ENCODE results near the gene SEM1. TPM values are rescaled to one million over a fixed set of nuclear protein-coding genes. Genes with fewer than 3 reads are reported as not detected.

Gene SEM1
- total and polyA plus RNA-seq, 2 of the 8 experiments (the other 6 are each of a cell fraction or from before 2014, with no cell fraction given), result 20.8 to 75.3 TPM

DNA sequence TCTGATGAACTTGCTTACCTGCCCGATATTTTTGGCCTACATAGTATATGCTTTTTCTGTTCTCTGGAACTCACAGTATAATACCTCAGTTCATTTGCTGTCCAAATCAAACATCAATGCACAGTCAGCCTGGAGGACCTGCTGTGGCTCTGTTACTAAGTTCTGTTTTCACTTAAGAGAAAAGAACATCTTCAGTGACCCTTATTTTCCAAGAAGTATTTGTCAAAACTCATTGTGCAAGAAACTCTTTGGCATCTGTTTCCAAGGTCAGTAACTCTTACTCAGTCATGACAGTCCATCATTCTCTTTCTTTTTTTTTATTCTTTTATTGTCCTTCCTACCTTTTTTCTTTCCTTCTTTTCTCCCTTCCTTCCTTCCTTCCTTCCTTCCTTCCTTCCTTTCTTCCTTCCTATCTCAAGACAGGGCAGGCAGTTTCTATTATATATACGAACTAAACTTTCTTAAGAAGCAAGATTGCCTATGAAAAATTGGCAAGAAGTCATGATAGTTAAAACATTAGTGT lies 37.8 kb upstream of the SEM1 start:
- H3K79me2 ChIP-seq (ENCODE audit: control insufficient read depth in 1 of 2, insufficient read depth in 2 of 2, low read length in 2 of 2), result no peaks in the 10 kb centered on the region
- H2AFZ ChIP-seq (ENCODE audit: low read length), result no peak overlapping the region
- H3K9me3 ChIP-seq (ENCODE audit: insufficient read depth in 2 of 2, low read depth in 1 of 2, low read length in 1 of 2), result peaks cover 3% of the 10 kb centered on the region in 2 experiments; a peak in 1 of 4 replicates
- no peak overlapping the region for H2BK120ac ChIP-seq (replicated peaks; ENCODE audit: low read depth, low read length)
- ChIA-PET POLR2A (ENCODE audit: partially characterized antibody) (no interaction called here), CTCF (ENCODE audit: partially characterized antibody) (no interaction called here)
- no peak overlapping the region for H3K18ac ChIP-seq (ENCODE audit: extremely low read depth, low read length)
- H3K27me3 ChIP-seq (replicated peaks in 1 of 4; ENCODE audit: control insufficient read depth in 3 of 4, extremely low read depth in 1 of 4, insufficient read depth in 3 of 4, low read length in 3 of 4), result no peaks in the 10 kb centered on the region
- H4K5ac ChIP-seq (ENCODE audit: insufficient read length, low read depth, low read length), result no peak overlapping the region
- H2BK5ac ChIP-seq (ENCODE audit: low read depth, low read length), result no peak overlapping the region
- H2BK20ac ChIP-seq (ENCODE audit: low read length), result no peak overlapping the region
- TF ChIP-seq BCL11A (IDR thresholded peaks at IDR 0.05; ENCODE audit: low read depth in 2 of 2, low read length in 2 of 2), result no peak
- TF ChIP-seq TAF1 (IDR thresholded peaks at IDR 0.05; ENCODE audit: low read depth, low read length), result no peak
- TF ChIP-seq FOSL1 (IDR thresholded peaks at IDR 0.05; ENCODE audit: insufficient read depth, low read depth, low read length), result no peak
- no peak for TF ChIP-seq RXRA (IDR thresholded peaks at IDR 0.05; ENCODE audit: insufficient read depth, low read depth, low read length)
- no peak for TF ChIP-seq KDM4A (IDR thresholded peaks at IDR 0.05; ENCODE audit: low read depth, low read length, severe bottlenecking)
- TF ChIP-seq SIRT6 (IDR thresholded peaks at IDR 0.05; ENCODE audit: low read length), result no peak
- TF ChIP-seq RFX5 (IDR thresholded peaks at IDR 0.05; ENCODE audit: borderline replicate concordance, low read depth, low read length), result no peak
- no peak for TF ChIP-seq EGR1 (IDR thresholded peaks at IDR 0.05; ENCODE audit: borderline replicate concordance, low read depth, low read length)
- TF ChIP-seq EP300 (IDR thresholded peaks at IDR 0.05; ENCODE audit: borderline replicate concordance in 1 of 2, low read depth in 2 of 2, low read length in 2 of 2), result no peak
- TF ChIP-seq CHD1 (IDR thresholded peaks at IDR 0.05; ENCODE audit: low read depth, low read length), result no peak
- no peak for TF ChIP-seq BACH1 (IDR thresholded peaks at IDR 0.05; ENCODE audit: low read length)
- no peak for TF ChIP-seq ZNF274 (IDR thresholded peaks at IDR 0.05; ENCODE audit: borderline replicate concordance, extremely low read depth, low read length)
- DNase-seq (ENCODE audit: low read depth in 1 of 2, low spot score in 2 of 2), result no peak
- no peaks in the 10 kb centered on the region for H3K36me3 ChIP-seq (ENCODE audit: control insufficient read depth in 2 of 4, insufficient read depth in 4 of 4, low read length in 3 of 4)
- H4K91ac ChIP-seq (replicated peaks; ENCODE audit: insufficient read length, low read length), result no peak overlapping the region
- no peak overlapping the region for H3K4me2 ChIP-seq (ENCODE audit: insufficient read depth in 1 of 2, low read depth in 2 of 2, low read length in 2 of 2)
- no peaks in the 10 kb centered on the region for H3K4me1 ChIP-seq (replicated peaks in 1 of 4; ENCODE audit: control insufficient read depth in 3 of 4, insufficient read depth in 4 of 4, low read length in 3 of 4)
- FAIRE-seq, result no peak
- no peak overlapping the region for H3K4ac ChIP-seq (replicated peaks; ENCODE audit: insufficient read length, low read depth, low read length)
- H2BK12ac ChIP-seq (ENCODE audit: low read depth, low read length), result no peak overlapping the region
- 98% methylated on average over 2 of the region's 2 CpGs; no CpG with 5 or more reads in 1 of the 2 experiments for WGBS, 2 experiments (ENCODE audit: extremely low coverage in 1 of 2, insufficient coverage in 1 of 2, insufficient read length in 1 of 2, insufficient replicate concordance in 2 of 2, low coverage in 1 of 2, low lambda C conversion rate in 2 of 2, missing lambda C conversion rate in 1 of 2)
- H4K8ac ChIP-seq (ENCODE audit: extremely low read depth, insufficient read depth, low read length), result no peak overlapping the region
- H3K14ac ChIP-seq (ENCODE audit: insufficient read length), result no peak overlapping the region
- no peak overlapping the region for H3K27ac ChIP-seq (ENCODE audit: low read depth, low read length)
- peak overlapping the region; percentile 16 for H3K56ac ChIP-seq (replicated peaks; ENCODE audit: insufficient read length, low read depth, low read length)
- no peak overlapping the region for H2BK15ac ChIP-seq (ENCODE audit: low read length)
- no peak overlapping the region for H3K23ac ChIP-seq (ENCODE audit: insufficient read length)
- H3K9ac ChIP-seq (replicated peaks in 1 of 4; ENCODE audit: extremely low read depth in 1 of 4, low read depth in 3 of 4, low read length in 3 of 4), result no peak overlapping the region
- no peak overlapping the region for H2AK5ac ChIP-seq (ENCODE audit: low read depth, low read length)
- H4K20me1 ChIP-seq (replicated peaks in 1 of 2; ENCODE audit: control insufficient read depth in 1 of 2, insufficient read depth in 2 of 2, low read length in 2 of 2), result no peaks in the 10 kb centered on the region
- no peaks in the 10 kb centered on the region; the same call in 1 of the 2 replicates for H3K23me2 ChIP-seq (ENCODE audit: low read depth, low read length)
- no peaks in the 10 kb centered on the region for H3K79me1 ChIP-seq (ENCODE audit: low read depth, low read length)
- no peak overlapping the region for H3K4me3 ChIP-seq (ENCODE audit: extremely low read depth in 1 of 4, insufficient read depth in 2 of 4, low read depth in 3 of 4, low read length in 4 of 4)
